Neural progenitor cell (in vitro differentiated cells): ENCODE measurements around the gene STRN4. TPM values are rescaled to one million over a fixed set of nuclear protein-coding genes. Genes with fewer than 3 reads are reported as not detected.

Source experiments
- DNase-seq: peaks from one replicate; pipeline ENCODE4 v3.0.0-alpha.2; 2016; ENCODE audit warnings: low spot score
- H2AFZ ChIP-seq: fragments of 200-600 bp; sonication (generic); replicated peaks from 2 replicates; pipeline ENCODE4 v1.6.1; 2016; ENCODE audit warnings: antibody characterized with exemption
- H3F3A ChIP-seq: fragments of 200-600 bp; sonication (generic); 2 replicates; pipeline ENCODE4 v1.6.1; 2016; ENCODE audit warnings: antibody characterized with exemption, low read depth
- H3K27ac ChIP-seq: fragments of 200-600 bp; sonication (generic); 2 replicates; pipeline ENCODE4 v1.5.1; 2016; ENCODE audit warnings: mild to moderate bottlenecking
- H3K27me3 ChIP-seq: fragments of 200-600 bp; sonication (generic); 2 replicates; pipeline ENCODE4 v1.6.1; 2016; ENCODE audit warnings: mild to moderate bottlenecking, moderate library complexity
- H3K36me3 ChIP-seq: fragments of 200-600 bp; sonication (generic); 2 replicates; pipeline ENCODE4 v1.5.1; 2016
- H3K4me1 ChIP-seq: fragments of 200-600 bp; sonication (generic); 2 replicates; pipeline ENCODE4 v1.6.1; 2016; ENCODE audit warnings: mixed run types
- H3K4me2 ChIP-seq: fragments of 200-600 bp; sonication (generic); 2 replicates; pipeline ENCODE4 v1.6.1; 2016
- H3K4me3 ChIP-seq: fragments of 200-600 bp; sonication (generic); 2 replicates; pipeline ENCODE4 v1.5.1; 2016
- H3K79me2 ChIP-seq: fragments of 200-600 bp; sonication (generic); 2 replicates; pipeline ENCODE4 v1.6.1; 2016; ENCODE audit warnings: low read depth
- H3K9ac ChIP-seq: fragments of 200-600 bp; sonication (generic); 2 replicates; pipeline ENCODE4 v1.6.1; 2016
- H3K9me3 ChIP-seq: fragments of 200-600 bp; sonication (generic); 2 replicates; pipeline ENCODE4 v1.5.1; 2016; ENCODE audit warnings: low read depth
- H4K20me1 ChIP-seq: fragments of 200-600 bp; sonication (generic); 2 replicates; pipeline ENCODE4 v1.6.1; 2016; ENCODE audit warnings: low read depth
- H3K27ac Mint-ChIP-seq: 3 replicates; pipeline ENCODE4 v1.8.0; 2021; ENCODE audit warnings: mixed read lengths
- H3K27me3 Mint-ChIP-seq: 2 replicates; pipeline ENCODE4 v1.8.0; 2022; ENCODE audit warnings: low read depth, mild to moderate bottlenecking, inconsistent platforms, moderate library complexity, mixed read lengths; ENCODE audit not compliant: insufficient read depth
- H3K36me3 Mint-ChIP-seq: 3 replicates; pipeline ENCODE4 v1.8.0; 2021; ENCODE audit warnings: mixed read lengths
- H3K4me1 Mint-ChIP-seq: 3 replicates; pipeline ENCODE4 v1.8.0; 2021; ENCODE audit warnings: mixed read lengths
- H3K4me3 Mint-ChIP-seq: 3 replicates; pipeline ENCODE4 v1.8.0; 2021; ENCODE audit warnings: mild to moderate bottlenecking, moderate library complexity, mixed read lengths
- H3K9me3 Mint-ChIP-seq: 3 replicates; pipeline ENCODE4 v1.8.0; 2020; ENCODE audit warnings: mixed read lengths
- CTCF ChIP-seq: fragments of 200-600 bp; sonication (generic); IDR thresholded peaks from 2 replicates; pipeline ENCODE4 v1.5.1; 2017; ENCODE audit warnings: antibody characterized with exemption, mild to moderate bottlenecking
- EZH2 ChIP-seq: fragments of 200-600 bp; sonication (generic); IDR thresholded peaks from 2 replicates; pipeline ENCODE4 v1.6.1; 2017; ENCODE audit warnings: antibody characterized with exemption, mild to moderate bottlenecking, moderate library complexity
- EZH2phosphoT487 ChIP-seq: fragments of 200-600 bp; sonication (generic); IDR thresholded peaks from 2 replicates; pipeline ENCODE4 v1.6.1; 2017; ENCODE audit warnings: antibody characterized with exemption
- total RNA-seq: library from RNA; depleted of rRNA; stranded (reverse); fragments of >200 nt; gene quantifications from 2 replicates; pipeline ENCODE4 v1.2.3, GENCODE V29; 2015; ENCODE audit warnings: low replicate concordance

The STRN4 gene
- total RNA-seq, 1 donor from 2014 or later, result 54.1 TPM

- no peak overlapping the region for H3K27ac Mint-ChIP-seq
- H3K4me1 Mint-ChIP-seq, result peaks cover 21% of the 10 kb centered on the region
- Histone ChIP-seq H3K79me2 (peaks cover 3% of the 10 kb centered on the region), H3K36me3 (no peaks in the 10 kb centered on the region), H3F3A (peaks cover 14% of the 10 kb centered on the region), H3K4me3 (no peak overlapping the region), H3K9ac (no peak overlapping the region), H3K27ac (no peak overlapping the region), H3K4me2 (no peak overlapping the region), H2AFZ (no peak overlapping the region), H4K20me1 (peaks cover 31% of the 10 kb centered on the region), H3K27me3 (no peaks in the 10 kb centered on the region), H3K9me3 (no peaks in the 10 kb centered on the region), H3K4me1 (no peaks in the 10 kb centered on the region)
- H3K36me3 Mint-ChIP-seq, result peaks cover 13% of the 10 kb centered on the region
- no peak overlapping the region for H3K4me3 Mint-ChIP-seq
- no peaks in the 10 kb centered on the region for H3K9me3 Mint-ChIP-seq
- H3K27me3 Mint-ChIP-seq, result peaks cover 2% of the 10 kb centered on the region
- TF ChIP-seq CTCF, result no peak
- no peak for DNase-seq
Measured at GRCh38 chr19:46723471-46723870, 22.8 kb downstream of the STRN4 start.

- Mint-ChIP-seq H3K4me3 (no peak overlapping the region), H3K27ac (no peak overlapping the region), H3K9me3 (no peaks in the 10 kb centered on the region), H3K4me1 (peaks cover 23% of the 10 kb centered on the region), H3K27me3 (peaks cover 2% of the 10 kb centered on the region), H3K36me3 (peaks cover 13% of the 10 kb centered on the region)
- H3K79me2 ChIP-seq, result no peaks in the 10 kb centered on the region
- no peak overlapping the region for H2AFZ ChIP-seq
- H3K4me2 ChIP-seq, result no peak overlapping the region
- H3K27ac ChIP-seq, result no peak overlapping the region
- H3K9ac ChIP-seq, result no peak overlapping the region
- H3K9me3 ChIP-seq, result no peaks in the 10 kb centered on the region
- peaks cover 18% of the 10 kb centered on the region for H3F3A ChIP-seq
- H3K4me3 ChIP-seq, result no peak overlapping the region
- H3K27me3 ChIP-seq, result no peaks in the 10 kb centered on the region
- H3K4me1 ChIP-seq, result no peaks in the 10 kb centered on the region
- no peaks in the 10 kb centered on the region for H3K36me3 ChIP-seq
- DNase-seq, result no peak
- TF ChIP-seq CTCF (no peak), EZH2 (no peak), EZH2phosphoT487 (no peak)
- peaks cover 29% of the 10 kb centered on the region for H4K20me1 ChIP-seq
Measured at GRCh38 chr19:46723023-46723461, 23.2 kb downstream of the STRN4 start.

GRCh38 chr19:46722421-46723022 lies 23.7 kb downstream of the STRN4 start:
- Mint-ChIP-seq H3K27ac (no peak overlapping the region), H3K4me3 (no peak overlapping the region), H3K27me3 (peaks cover 2% of the 10 kb centered on the region), H3K36me3 (peaks cover 13% of the 10 kb centered on the region), H3K9me3 (no peaks in the 10 kb centered on the region), H3K4me1 (peaks cover 27% of the 10 kb centered on the region)
- Histone ChIP-seq H3F3A (peaks cover 23% of the 10 kb centered on the region), H3K4me1 (no peaks in the 10 kb centered on the region), H2AFZ (no peak overlapping the region), H3K9me3 (no peaks in the 10 kb centered on the region), H3K4me3 (no peak overlapping the region), H3K27me3 (no peaks in the 10 kb centered on the region), H3K27ac (no peak overlapping the region), H3K9ac (no peak overlapping the region), H3K36me3 (no peaks in the 10 kb centered on the region), H3K4me2 (no peak overlapping the region), H3K79me2 (no peaks in the 10 kb centered on the region), H4K20me1 (peaks cover 29% of the 10 kb centered on the region)
- DNase-seq, result no peak
- TF ChIP-seq EZH2 (no peak), CTCF (no peak), EZH2phosphoT487 (no peak)
